Measurements from ENCODE around the gene MYRIP. TPM values are rescaled to one million over a fixed set of nuclear protein-coding genes. Genes with fewer than 3 reads are reported as not detected.

The MYRIP gene
- total and polyA plus RNA-seq, 2 experiments from 2014 or later: 1.5 to 1.8 TPM

DNA sequence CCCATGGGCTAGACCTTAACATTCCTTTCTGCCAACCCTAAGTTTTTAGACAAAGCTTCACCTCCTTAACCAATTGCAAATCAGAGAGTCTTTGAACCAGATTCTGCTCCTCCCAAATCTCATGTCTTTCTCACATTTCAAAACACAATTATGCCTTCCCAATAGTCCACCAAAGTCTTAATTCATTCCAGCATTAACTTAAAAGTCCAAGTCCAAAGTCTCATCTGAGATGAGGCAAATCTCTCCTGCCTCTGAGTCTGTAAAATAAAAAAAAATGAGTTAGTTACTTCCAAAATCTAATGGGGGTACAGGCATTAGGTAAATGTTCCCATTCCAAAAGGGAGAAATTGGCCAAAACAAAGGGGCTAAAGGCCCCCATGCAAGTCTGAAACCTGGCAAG is 43.8 kb upstream of the MYRIP start:
- H3K4me2 ChIP-seq: no peak overlapping the region
- H3K27me3 ChIP-seq (ENCODE audit: insufficient read depth): no peaks in the 10 kb centered on the region
- no peaks in the 10 kb centered on the region for H3K4me1 Mint-ChIP-seq
- TF ChIP-seq EZH2 (IDR thresholded peaks at IDR 0.05; ENCODE audit: low read depth, unreplicated experiment) (no peak), ZNF331 (CRISPR knock-in tag; IDR thresholded peaks at IDR 0.05; ENCODE audit: low read depth) (no peak), STAT1 (IDR thresholded peaks at IDR 0.05; ENCODE audit: unreplicated experiment) (no peak), CREB1 (CRISPR knock-in tag; IDR thresholded peaks at IDR 0.05; ENCODE audit: low read depth) (no peak), NANOG (IDR thresholded peaks at IDR 0.05; ENCODE audit: borderline replicate concordance) (no peak), EZH2phosphoT487 (IDR thresholded peaks at IDR 0.05; ENCODE audit: unreplicated experiment) (no peak), ZNF114 (CRISPR knock-in tag; IDR thresholded peaks at IDR 0.05) (no peak)
- TF ChIP-seq, protein P1, sequence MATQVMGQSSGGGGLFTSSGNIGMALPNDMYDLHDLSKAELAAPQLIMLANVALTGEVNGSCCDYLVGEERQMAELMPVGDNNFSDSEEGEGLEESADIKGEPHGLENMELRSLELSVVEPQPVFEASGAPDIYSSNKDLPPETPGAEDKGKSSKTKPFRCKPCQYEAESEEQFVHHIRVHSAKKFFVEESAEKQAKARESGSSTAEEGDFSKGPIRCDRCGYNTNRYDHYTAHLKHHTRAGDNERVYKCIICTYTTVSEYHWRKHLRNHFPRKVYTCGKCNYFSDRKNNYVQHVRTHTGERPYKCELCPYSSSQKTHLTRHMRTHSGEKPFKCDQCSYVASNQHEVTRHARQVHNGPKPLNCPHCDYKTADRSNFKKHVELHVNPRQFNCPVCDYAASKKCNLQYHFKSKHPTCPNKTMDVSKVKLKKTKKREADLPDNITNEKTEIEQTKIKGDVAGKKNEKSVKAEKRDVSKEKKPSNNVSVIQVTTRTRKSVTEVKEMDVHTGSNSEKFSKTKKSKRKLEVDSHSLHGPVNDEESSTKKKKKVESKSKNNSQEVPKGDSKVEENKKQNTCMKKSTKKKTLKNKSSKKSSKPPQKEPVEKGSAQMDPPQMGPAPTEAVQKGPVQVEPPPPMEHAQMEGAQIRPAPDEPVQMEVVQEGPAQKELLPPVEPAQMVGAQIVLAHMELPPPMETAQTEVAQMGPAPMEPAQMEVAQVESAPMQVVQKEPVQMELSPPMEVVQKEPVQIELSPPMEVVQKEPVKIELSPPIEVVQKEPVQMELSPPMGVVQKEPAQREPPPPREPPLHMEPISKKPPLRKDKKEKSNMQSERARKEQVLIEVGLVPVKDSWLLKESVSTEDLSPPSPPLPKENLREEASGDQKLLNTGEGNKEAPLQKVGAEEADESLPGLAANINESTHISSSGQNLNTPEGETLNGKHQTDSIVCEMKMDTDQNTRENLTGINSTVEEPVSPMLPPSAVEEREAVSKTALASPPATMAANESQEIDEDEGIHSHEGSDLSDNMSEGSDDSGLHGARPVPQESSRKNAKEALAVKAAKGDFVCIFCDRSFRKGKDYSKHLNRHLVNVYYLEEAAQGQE (IDR thresholded peaks at IDR 0.05; ENCODE audit: unreplicated experiment): no peak
- TF ChIP-seq, protein P2, sequence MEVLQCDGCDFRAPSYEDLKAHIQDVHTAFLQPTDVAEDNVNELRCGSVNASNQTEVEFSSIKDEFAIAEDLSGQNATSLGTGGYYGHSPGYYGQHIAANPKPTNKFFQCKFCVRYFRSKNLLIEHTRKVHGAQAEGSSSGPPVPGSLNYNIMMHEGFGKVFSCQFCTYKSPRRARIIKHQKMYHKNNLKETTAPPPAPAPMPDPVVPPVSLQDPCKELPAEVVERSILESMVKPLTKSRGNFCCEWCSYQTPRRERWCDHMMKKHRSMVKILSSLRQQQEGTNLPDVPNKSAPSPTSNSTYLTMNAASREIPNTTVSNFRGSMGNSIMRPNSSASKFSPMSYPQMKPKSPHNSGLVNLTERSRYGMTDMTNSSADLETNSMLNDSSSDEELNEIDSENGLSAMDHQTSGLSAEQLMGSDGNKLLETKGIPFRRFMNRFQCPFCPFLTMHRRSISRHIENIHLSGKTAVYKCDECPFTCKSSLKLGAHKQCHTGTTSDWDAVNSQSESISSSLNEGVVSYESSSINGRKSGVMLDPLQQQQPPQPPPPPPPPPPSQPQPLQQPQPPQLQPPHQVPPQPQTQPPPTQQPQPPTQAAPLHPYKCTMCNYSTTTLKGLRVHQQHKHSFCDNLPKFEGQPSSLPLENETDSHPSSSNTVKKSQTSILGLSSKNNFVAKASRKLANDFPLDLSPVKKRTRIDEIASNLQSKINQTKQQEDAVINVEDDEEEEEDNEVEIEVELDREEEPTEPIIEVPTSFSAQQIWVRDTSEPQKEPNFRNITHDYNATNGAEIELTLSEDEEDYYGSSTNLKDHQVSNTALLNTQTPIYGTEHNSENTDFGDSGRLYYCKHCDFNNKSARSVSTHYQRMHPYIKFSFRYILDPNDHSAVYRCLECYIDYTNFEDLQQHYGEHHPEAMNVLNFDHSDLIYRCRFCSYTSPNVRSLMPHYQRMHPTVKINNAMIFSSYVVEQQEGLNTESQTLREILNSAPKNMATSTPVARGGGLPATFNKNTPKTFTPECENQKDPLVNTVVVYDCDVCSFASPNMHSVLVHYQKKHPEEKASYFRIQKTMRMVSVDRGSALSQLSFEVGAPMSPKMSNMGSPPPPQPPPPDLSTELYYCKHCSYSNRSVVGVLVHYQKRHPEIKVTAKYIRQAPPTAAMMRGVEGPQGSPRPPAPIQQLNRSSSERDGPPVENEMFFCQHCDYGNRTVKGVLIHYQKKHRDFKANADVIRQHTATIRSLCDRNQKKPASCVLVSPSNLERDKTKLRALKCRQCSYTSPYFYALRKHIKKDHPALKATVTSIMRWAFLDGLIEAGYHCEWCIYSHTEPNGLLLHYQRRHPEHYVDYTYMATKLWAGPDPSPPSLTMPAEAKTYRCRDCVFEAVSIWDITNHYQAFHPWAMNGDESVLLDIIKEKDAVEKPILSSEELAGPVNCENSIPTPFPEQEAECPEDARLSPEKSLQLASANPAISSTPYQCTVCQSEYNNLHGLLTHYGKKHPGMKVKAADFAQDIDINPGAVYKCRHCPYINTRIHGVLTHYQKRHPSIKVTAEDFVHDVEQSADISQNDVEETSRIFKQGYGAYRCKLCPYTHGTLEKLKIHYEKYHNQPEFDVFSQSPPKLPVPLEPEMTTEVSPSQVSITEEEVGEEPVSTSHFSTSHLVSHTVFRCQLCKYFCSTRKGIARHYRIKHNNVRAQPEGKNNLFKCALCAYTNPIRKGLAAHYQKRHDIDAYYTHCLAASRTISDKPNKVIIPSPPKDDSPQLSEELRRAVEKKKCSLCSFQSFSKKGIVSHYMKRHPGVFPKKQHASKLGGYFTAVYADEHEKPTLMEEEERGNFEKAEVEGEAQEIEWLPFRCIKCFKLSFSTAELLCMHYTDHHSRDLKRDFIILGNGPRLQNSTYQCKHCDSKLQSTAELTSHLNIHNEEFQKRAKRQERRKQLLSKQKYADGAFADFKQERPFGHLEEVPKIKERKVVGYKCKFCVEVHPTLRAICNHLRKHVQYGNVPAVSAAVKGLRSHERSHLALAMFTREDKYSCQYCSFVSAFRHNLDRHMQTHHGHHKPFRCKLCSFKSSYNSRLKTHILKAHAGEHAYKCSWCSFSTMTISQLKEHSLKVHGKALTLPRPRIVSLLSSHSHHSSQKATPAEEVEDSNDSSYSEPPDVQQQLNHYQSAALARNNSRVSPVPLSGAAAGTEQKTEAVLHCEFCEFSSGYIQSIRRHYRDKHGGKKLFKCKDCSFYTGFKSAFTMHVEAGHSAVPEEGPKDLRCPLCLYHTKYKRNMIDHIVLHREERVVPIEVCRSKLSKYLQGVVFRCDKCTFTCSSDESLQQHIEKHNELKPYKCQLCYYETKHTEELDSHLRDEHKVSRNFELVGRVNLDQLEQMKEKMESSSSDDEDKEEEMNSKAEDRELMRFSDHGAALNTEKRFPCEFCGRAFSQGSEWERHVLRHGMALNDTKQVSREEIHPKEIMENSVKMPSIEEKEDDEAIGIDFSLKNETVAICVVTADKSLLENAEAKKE (CRISPR knock-in tag; IDR thresholded peaks at IDR 0.05): no peak
- TF ChIP-seq, protein P3, sequence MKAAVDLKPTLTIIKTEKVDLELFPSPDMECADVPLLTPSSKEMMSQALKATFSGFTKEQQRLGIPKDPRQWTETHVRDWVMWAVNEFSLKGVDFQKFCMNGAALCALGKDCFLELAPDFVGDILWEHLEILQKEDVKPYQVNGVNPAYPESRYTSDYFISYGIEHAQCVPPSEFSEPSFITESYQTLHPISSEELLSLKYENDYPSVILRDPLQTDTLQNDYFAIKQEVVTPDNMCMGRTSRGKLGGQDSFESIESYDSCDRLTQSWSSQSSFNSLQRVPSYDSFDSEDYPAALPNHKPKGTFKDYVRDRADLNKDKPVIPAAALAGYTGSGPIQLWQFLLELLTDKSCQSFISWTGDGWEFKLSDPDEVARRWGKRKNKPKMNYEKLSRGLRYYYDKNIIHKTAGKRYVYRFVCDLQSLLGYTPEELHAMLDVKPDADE (IDR thresholded peaks at IDR 0.05): no peak
- no peak overlapping the region for H3K27ac Mint-ChIP-seq
- H3K4me1 ChIP-seq (ENCODE audit: insufficient read depth): no peaks in the 10 kb centered on the region
- H3K9me2 ChIP-seq (ENCODE audit: insufficient read depth): peaks cover 5% of the 10 kb centered on the region; the same call in 1 of the 2 replicates
- H3K4me3 ChIP-seq: no peak overlapping the region
- peaks cover 1% of the 10 kb centered on the region for H3K27me3 Mint-ChIP-seq (ENCODE audit: insufficient read depth, low read depth, poor library complexity)
- no peaks in the 10 kb centered on the region for H4K20me1 ChIP-seq (replicated peaks; ENCODE audit: insufficient read depth)
- no peaks in the 10 kb centered on the region for H3K79me2 ChIP-seq (replicated peaks; ENCODE audit: insufficient read depth)
- ATAC-seq (no peak), DNase-seq (ENCODE audit: low spot score) (no peak)
- H3K36me3 ChIP-seq (ENCODE audit: insufficient read depth): no peaks in the 10 kb centered on the region
- H2AFZ ChIP-seq: no peak overlapping the region
- no peaks in the 10 kb centered on the region for H3F3A ChIP-seq (replicated peaks; ENCODE audit: low read depth)
- peaks cover 20% of the 10 kb centered on the region for H3K9me3 Mint-ChIP-seq
- no peak overlapping the region for H3K4me3 Mint-ChIP-seq
- H3K27ac ChIP-seq (ENCODE audit: low read depth): no peak overlapping the region
- H3K36me3 Mint-ChIP-seq (ENCODE audit: low read depth): 0 out of 3 replicates have a peak, but pooled peaks cover 5% of the 10 kb centered on the region
